NCI-H2081 treated with DMSO at 0.1 percent for 48 hours (cell line): Measurements from ENCODE around the gene GDF15.
A peak's percentile ranks its signal among the peaks of the same experiment; 100 is the strongest.
"Not testable (repeated sequence)": the region's sequence is repeated elsewhere in the genome, so short reads cannot be mapped to it uniquely, and the experiment has no call there.

Experiments used
- DNase-seq: peaks from one replicate; lab custom pipeline; 2025; lab: John Stamatoyannopoulos, UW

Gene GDF15

DNA sequence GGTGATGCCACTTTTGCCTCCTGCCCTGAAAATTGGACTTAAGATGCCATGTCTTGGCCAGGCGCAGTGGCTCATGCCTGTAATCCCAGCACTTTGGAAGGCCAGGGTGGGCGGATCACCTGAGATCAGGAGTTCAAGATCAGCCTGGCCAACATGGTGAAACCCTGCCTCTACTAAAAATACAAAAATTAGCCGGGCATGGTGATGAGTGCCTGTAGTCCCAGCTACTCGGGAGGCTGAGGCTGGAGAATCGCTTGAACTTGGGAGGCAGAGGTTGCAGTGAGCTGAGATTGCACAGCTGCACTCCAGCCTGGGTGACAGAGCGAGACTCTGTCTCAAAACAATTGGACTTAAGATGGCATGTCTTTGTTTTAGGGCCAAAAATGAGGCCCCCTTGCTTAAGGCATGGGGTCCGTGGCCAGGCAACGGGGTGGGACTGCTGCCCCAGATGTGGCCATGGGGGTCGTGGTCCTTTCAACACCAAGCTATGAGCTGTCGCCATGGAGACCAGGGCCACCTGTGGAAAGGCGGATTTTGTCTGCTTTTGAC is 21.6 kb upstream of the GDF15 start:
- DNase-seq, result not testable (repeated sequence)

- peak; percentile 90 for DNase-seq
Measured at GRCh38 chr19:18364826-18365528, 21.0 kb upstream of the GDF15 start.

DNA sequence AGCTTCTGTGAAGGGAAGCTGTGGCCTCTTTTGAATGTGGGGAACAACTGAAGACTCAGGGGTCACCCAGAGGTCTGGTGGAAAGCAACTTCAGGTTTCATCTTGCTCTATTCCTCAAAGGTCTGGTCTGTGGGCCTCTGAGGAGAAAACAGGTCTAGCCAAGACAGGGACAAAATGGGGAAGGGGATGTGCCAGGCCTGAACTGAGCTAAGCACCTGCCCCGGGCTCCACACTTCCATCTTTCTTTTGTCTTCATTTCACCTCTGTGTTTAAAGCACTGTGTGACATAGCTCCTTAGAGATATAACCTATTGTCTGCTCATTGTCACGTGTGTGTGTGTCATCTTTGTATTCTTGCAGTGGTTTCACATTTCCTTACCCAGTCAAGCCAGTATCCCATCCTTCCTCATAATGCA is 19.9 kb upstream of the GDF15 start:
- DNase-seq, result no peak

GRCh38 chr19:18368504-18369222 is 17.3 kb upstream of the GDF15 start:
- no peak for DNase-seq

GRCh38 chr19:18373407-18373891 is 12.5 kb upstream of the GDF15 start:
- no peak for DNase-seq

DNA sequence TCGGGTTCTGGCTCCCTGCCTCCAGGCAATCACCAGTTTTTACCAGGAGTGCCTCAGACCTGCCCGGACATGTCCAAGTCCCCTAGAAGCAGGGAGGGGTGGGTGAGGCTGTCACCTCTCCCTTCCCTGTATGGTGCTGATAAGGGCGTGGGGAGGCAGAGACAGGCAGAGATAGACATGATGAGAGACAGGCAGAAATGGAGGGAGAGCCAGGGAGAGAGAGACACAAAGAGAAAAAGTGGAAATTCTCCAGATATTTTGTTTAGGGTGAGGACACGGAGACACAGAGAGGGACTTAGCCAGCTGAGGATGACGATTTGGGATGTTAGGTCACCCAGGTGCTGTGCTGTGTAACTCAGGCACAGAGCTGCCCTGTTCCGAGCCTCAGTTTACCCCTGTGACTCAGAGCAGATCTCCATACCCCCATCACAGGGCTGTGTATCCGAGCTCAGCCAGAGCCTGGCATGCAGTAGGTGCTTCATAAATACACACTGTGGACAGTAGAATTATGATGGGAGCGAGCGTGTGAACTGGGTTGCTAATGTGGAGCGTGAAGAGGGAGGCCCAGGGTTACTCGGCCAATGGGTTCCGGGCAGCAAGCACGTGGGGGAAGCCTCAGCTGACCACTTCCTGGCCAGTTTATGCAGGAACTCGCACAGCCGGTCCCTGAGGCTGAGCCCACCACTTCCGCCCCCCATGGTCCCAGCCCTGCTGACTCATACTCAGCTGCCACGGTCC is 11.9 kb upstream of the GDF15 start:
- no peak for DNase-seq

- no peak for DNase-seq
Measured at GRCh38 chr19:18377026-18377425, 8.9 kb upstream of the GDF15 start.

GRCh38 chr19:18379803-18380747 is 5.9 kb upstream of the GDF15 start:
- no peak for DNase-seq

DNA sequence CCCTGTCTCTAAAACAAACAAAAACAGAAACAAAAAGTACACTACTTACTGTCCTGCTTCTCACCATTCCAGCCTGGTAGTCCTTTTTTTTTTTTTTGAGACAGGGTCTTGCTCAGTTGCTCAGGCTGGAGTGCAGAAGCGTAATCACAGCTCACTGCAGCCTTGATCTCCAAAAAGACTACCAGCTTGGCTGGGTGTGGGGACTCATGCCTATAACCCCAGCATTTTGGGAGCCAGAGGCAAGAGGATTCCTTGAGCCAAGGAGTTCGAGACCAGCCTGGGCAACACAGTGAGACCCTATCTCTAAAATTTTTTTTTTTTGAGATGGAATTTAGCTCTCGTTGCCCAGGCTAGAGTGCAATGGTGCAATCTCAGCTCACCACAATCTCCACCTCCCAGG is 5.1 kb upstream of the GDF15 start:
- DNase-seq, result no peak

GRCh38 chr19:18383622-18384021 is 2.3 kb upstream of the GDF15 start:
- not testable (repeated sequence) for DNase-seq

DNA sequence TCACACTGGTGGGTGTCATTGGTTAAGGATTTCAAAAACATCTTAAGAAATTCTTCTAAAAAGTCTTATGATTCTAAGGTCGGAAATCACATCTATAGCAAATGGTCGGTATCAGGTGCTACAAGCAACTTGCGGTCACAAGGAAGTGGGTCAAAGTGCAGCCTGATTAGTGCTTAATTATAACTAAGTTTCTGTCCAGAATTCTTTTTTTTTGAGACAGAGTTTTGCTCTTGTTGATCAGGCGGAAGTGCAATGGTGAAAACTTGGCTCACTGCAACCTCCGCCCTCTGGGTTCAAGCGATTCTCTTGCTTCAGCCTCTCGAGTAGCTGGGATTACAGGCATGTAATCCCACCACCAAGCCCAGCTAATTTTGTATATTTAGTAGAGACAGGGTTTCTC is 1.2 kb upstream of the GDF15 start:
- DNase-seq, result no peak

DNA sequence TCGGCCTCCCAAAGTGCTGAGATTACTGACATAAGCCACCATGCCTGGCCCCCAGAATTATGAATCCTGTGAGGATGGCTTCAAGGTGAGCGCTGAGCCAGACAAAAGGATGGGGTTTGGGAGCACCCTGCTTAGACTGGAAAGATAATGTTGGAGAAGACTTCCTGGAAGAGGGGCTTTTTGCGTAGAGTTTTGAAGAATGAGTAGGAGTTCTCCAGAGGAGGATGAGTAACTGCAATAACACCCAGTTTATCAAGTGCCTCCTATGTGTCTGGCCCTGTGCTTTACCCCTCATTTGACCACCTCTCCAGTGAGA is 641 bp upstream of the GDF15 start:
- DNase-seq, result no peak

DNA sequence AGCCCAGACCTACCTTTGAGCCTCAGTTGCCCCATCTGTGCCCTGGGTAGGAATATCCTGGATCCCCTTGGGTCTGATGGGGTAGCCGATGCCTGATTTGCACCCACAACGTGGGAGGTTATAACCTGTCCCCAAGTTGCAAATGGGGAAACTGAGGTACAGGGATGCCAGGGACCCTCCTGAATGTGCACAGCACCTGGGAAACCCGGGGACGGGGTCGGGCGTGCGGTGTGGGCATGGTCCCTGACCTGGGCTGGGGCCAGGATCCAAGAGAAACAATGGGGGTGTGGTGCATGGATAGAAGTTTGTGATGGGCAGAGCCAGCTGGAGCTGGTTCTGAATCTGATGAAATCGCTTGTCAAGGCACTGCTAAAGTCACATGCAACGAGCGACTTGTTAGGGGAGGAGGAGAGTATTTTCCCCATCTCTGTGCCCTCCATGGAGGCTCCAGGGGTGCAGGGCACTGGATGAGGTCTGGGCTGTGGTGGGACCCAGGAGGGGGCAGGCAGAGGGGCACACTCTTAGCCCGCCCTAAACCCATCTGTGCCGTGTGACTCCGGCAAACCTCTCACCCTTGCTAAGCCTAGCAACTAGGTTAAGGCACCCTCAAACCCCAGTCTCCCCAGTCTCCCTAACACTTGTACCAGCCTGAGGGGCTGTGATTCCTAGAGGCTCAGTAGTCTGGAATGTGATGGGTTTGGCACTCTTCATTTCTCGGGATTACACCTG is 749 bp downstream of the GDF15 start:
- DNase-seq, result no peak

DNA sequence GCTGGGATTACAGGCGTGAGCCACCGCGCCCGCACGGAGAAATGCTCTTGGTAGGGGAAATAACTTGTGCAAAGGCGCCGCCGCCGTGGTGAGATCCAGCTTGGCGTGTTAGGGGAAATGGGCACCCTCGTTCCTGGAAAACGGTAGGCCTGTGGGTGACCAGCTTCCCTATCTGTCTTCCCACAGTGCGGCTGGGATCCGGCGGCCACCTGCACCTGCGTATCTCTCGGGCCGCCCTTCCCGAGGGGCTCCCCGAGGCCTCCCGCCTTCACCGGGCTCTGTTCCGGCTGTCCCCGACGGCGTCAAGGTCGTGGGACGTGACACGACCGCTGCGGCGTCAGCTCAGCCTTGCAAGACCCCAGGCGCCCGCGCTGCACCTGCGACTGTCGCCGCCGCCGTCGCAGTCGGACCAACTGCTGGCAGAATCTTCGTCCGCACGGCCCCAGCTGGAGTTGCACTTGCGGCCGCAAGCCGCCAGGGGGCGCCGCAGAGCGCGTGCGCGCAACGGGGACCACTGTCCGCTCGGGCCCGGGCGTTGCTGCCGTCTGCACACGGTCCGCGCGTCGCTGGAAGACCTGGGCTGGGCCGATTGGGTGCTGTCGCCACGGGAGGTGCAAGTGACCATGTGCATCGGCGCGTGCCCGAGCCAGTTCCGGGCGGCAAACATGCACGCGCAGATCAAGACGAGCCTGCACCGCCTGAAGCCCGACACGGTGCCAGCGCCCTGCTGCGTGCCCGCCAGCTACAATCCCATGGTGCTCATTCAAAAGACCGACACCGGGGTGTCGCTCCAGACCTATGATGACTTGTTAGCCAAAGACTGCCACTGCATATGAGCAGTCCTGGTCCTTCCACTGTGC is 2.4 kb downstream of the GDF15 start:
- peak; percentile 41 for DNase-seq

DNA sequence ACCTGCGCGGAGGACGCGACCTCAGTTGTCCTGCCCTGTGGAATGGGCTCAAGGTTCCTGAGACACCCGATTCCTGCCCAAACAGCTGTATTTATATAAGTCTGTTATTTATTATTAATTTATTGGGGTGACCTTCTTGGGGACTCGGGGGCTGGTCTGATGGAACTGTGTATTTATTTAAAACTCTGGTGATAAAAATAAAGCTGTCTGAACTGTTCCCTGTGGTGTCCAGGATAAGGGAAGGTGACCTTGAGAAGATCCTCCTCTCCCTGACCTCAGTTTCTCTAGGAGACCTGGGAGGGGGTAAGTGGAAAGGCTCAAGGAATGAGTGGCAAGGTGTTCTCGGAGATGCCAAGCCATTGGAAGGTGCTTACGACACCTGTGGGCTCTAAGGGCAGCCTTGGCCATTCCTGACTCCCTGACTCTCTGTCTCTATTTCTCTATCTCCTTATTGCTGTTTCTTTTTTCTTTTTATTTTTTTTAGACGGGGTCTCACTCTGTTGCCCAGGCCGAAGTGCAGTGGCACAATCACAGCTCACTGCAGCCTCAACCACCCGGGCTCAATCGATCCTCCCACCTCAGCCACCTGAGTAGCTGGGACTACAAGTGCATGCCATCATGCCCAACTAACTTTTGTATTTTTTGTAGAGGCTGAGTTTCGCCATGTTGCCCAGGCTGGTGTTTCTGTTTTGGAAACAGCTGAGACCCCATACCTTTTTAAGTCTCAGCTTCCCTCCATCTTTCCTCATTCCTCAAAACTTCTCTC is 3.2 kb downstream of the GDF15 start:
- no peak for DNase-seq

DNA sequence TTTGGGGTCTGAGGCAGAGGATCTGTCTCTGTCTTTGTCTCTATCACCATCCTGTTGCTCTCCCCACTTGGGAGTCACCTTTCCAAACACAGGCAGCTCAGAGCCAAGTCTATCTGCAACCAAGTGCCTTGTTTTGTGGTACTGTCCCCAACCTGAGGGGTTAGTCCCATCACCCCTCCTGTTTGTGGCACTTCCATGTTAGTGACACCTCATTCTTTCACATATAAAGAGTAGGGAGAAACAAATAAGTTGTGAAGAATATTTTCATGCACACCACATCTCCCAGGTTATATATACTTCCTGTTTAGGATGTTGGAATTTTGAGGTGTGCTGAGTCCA is 3.7 kb downstream of the GDF15 start:
- no peak for DNase-seq

GRCh38 chr19:18390065-18390907 is 4.3 kb downstream of the GDF15 start:
- DNase-seq, result no peak

GRCh38 chr19:18391509-18392075 is 5.6 kb downstream of the GDF15 start:
- no peak for DNase-seq
